ENCODE results near the gene METTL22. TPM values are rescaled to one million over a fixed set of nuclear protein-coding genes. Genes with fewer than 3 reads are reported as not detected.

The METTL22 gene
- total and polyA plus RNA-seq, 2 donors (not counting 3 experiments of a cell fraction or from before 2014, with no cell fraction given), result 42.0 to 52.6 TPM

GRCh38 chr16:8634991-8635736, 13.7 kb downstream of the METTL22 start:
- Histone ChIP-seq H3K36me3 (ENCODE audit: control insufficient read depth in 2 of 2, extremely low read depth in 1 of 2, insufficient read depth in 2 of 2, low read length in 2 of 2) (peaks cover 24 to 55% of the 10 kb centered on the region in 2 experiments), H3K27me3 (ENCODE audit: control insufficient read depth in 2 of 2, insufficient read depth in 2 of 2, low read length in 2 of 2) (no peaks in the 10 kb centered on the region), H3K9ac (replicated peaks; ENCODE audit: extremely low read depth, insufficient read depth, low read length) (no peak overlapping the region), H3K27ac (ENCODE audit: insufficient read depth, low read depth, low read length) (no peak overlapping the region), H4K20me1 (replicated peaks; ENCODE audit: control insufficient read depth, extremely low read depth, insufficient read depth, low read length) (no peaks in the 10 kb centered on the region), H3K4me2 (ENCODE audit: insufficient read depth, low read length) (no peak overlapping the region), H3K4me3 (replicated peaks in 1 of 3; ENCODE audit: insufficient read depth in 1 of 3, low read depth in 1 of 3, low read length in 3 of 3) (no peak overlapping the region), H3K79me2 (ENCODE audit: control insufficient read depth, insufficient read depth, low read length) (no peaks in the 10 kb centered on the region), H2AFZ (ENCODE audit: low read depth, low read length) (no peak overlapping the region), H3K4me1 (ENCODE audit: control insufficient read depth, extremely low read depth, insufficient read depth, low read length) (no peaks in the 10 kb centered on the region), H3K9me1 (replicated peaks; ENCODE audit: control insufficient read depth, extremely low read depth, insufficient read depth, low read length) (no peaks in the 10 kb centered on the region), H3K9me3 (replicated peaks; ENCODE audit: control insufficient read depth, insufficient read depth, low read length) (no peaks in the 10 kb centered on the region)
- no peak for FAIRE-seq
- CTCF ChIA-PET, result interaction anchor here (0.6 to 0.9 kb wide), 2 partner anchors 13 to 24 kb away, joined by 3 read pairs; no protein-coding TSS in a partner anchor
- intact Hi-C loops (cut with micrococcal nuclease), result no loop called here
- no TSS peak for BruUV-seq (replicated peaks)
- TF ChIP-seq MAX (IDR thresholded peaks at IDR 0.05; ENCODE audit: insufficient read depth, insufficient read length) (no peak), EZH2 (IDR thresholded peaks at IDR 0.05; ENCODE audit: borderline replicate concordance, low read depth, low read length, severe bottlenecking) (no peak), CTCF (IDR thresholded peaks at IDR 0.05; ENCODE audit: extremely low read depth in 1 of 2, insufficient read depth in 1 of 2, low read depth in 1 of 2, low read length in 2 of 2) (peak; percentile 21 to 22), GATA2 (IDR thresholded peaks at IDR 0.05; ENCODE audit: insufficient read depth, insufficient read length, low read depth, low read length) (no peak), POLR2AphosphoS5 (IDR thresholded peaks at IDR 0.05; ENCODE audit: insufficient read depth, low read depth, low read length) (no peak), JUN (IDR thresholded peaks at IDR 0.05; ENCODE audit: borderline replicate concordance, insufficient read depth, insufficient read length, low read depth) (no peak)
- POLR2A ChIA-PET, result no interaction called here
- DNase-seq (ENCODE audit: low read depth, low spot score), result no peak
- dilution Hi-C loops (cut with MboI; ENCODE audit: extremely low pct_ligation_motif_present, low sequenced_read_pairs), result no loop called here
